ENCODE results near the gene CNOT6.
"Not testable (repeated sequence)": the region's sequence is repeated elsewhere in the genome, so short reads cannot be mapped to it uniquely, and the experiment has no call there.

The CNOT6 gene

GRCh38 chr5:180471866-180472265 is 22.3 kb upstream of the CNOT6 start:
- DNase-seq (ENCODE audit: low read depth), result no peak

GRCh38 chr5:180472269-180472668 is 21.9 kb upstream of the CNOT6 start:
- DNase-seq (ENCODE audit: low read depth), result no peak

GRCh38 chr5:180473386-180473785 is 20.8 kb upstream of the CNOT6 start:
- DNase-seq (ENCODE audit: low read depth), result not testable (repeated sequence)

- DNase-seq (ENCODE audit: low read depth), result no peak
Measured at GRCh38 chr5:180474569-180474968, 19.6 kb upstream of the CNOT6 start.

GRCh38 chr5:180475969-180476524 is 18.1 kb upstream of the CNOT6 start:
- DNase-seq (ENCODE audit: low read depth), result not testable (repeated sequence)

GRCh38 chr5:180484813-180485212 is 9.4 kb upstream of the CNOT6 start:
- DNase-seq (ENCODE audit: low read depth), result no peak

GRCh38 chr5:180486636-180487149 is 7.5 kb upstream of the CNOT6 start:
- no peak for DNase-seq (ENCODE audit: low read depth)

GRCh38 chr5:180487556-180487955 is 6.6 kb upstream of the CNOT6 start:
- no peak for DNase-seq (ENCODE audit: low read depth)

- DNase-seq (ENCODE audit: low read depth), result no peak
Measured at GRCh38 chr5:180491496-180491895, 2.7 kb upstream of the CNOT6 start.

GRCh38 chr5:180492226-180492903 is 1.8 kb upstream of the CNOT6 start:
- DNase-seq (ENCODE audit: low read depth), result no peak

GRCh38 chr5:180494510-180495181 is 467 bp downstream of the CNOT6 start:
- DNase-seq (ENCODE audit: low read depth), result peak; percentile 19

GRCh38 chr5:180495292-180495691 is 1.1 kb downstream of the CNOT6 start:
- DNase-seq (ENCODE audit: low read depth), result no peak

- DNase-seq (ENCODE audit: low read depth), result no peak
Measured at GRCh38 chr5:180495991-180496741, 2.0 kb downstream of the CNOT6 start.

GRCh38 chr5:180496806-180497205 is 2.6 kb downstream of the CNOT6 start:
- not testable (repeated sequence) for DNase-seq (ENCODE audit: low read depth)

GRCh38 chr5:180497865-180498264 is 3.7 kb downstream of the CNOT6 start:
- DNase-seq (ENCODE audit: low read depth), result not testable (repeated sequence)

GRCh38 chr5:180498378-180498777 is 4.2 kb downstream of the CNOT6 start:
- no peak for DNase-seq (ENCODE audit: low read depth)

GRCh38 chr5:180499684-180500083 is 5.5 kb downstream of the CNOT6 start:
- DNase-seq (ENCODE audit: low read depth), result no peak

GRCh38 chr5:180500300-180500699 is 6.1 kb downstream of the CNOT6 start:
- not testable (repeated sequence) for DNase-seq (ENCODE audit: low read depth)

GRCh38 chr5:180507661-180508060 is 13.5 kb downstream of the CNOT6 start:
- no peak for DNase-seq (ENCODE audit: low read depth)

- DNase-seq (ENCODE audit: low read depth), result no peak
Measured at GRCh38 chr5:180515294-180515693, 21.1 kb downstream of the CNOT6 start.

GRCh38 chr5:180515974-180516373 is 21.8 kb downstream of the CNOT6 start:
- not testable (repeated sequence) for DNase-seq (ENCODE audit: low read depth)

GRCh38 chr5:180516440-180516839 is 22.3 kb downstream of the CNOT6 start:
- no peak for DNase-seq (ENCODE audit: low read depth)

All from stimulated activated CD4-positive, alpha-beta T cell treated with anti-CD3 and anti-CD28 coated beads, Interleukin-2, amount 100 ng/mL, for 4 hours (primary cell).